Spleen (tissue), 11 donors: Measurements from ENCODE around the gene C22orf31. TPM values are rescaled to one million over a fixed set of nuclear protein-coding genes. Genes with fewer than 3 reads are reported as not detected.
A peak's percentile ranks its signal among the peaks of the same experiment; 100 is the strongest.
"Not testable (repeated sequence)": the region's sequence is repeated elsewhere in the genome, so short reads cannot be mapped to it uniquely, and the experiment has no call there.

Experiments
- DNase-seq: peaks from one replicate; pipeline ENCODE4 v3.0.0-alpha.2; 2020
- H3K27ac ChIP-seq, 8 donors: fragments of 200-600 bp; sonication (generic) in 7 of 8; 1 replicate in 4 of 8; 2 replicates in 4 of 8; pipeline versions ENCODE4 v1.5.0 to v1.8.0; 2016 to 2021; ENCODE audit warnings: inconsistent platforms in 4 of 8, mild to moderate bottlenecking in 4 of 8, moderate library complexity in 1 of 8
- H3K27me3 ChIP-seq, 7 donors: fragments of 200-600 bp; sonication (generic) in 6 of 7; replicated peaks in 1 of 7; 1 replicate in 4 of 7; 2 replicates in 3 of 7; pipeline versions ENCODE4 v1.5.0 to v1.8.0; 2016 to 2021; ENCODE audit warnings: inconsistent platforms in 3 of 7, mild to moderate bottlenecking in 1 of 7
- H3K36me3 ChIP-seq, 6 donors: fragments of 200-600 bp; sonication (generic) in 5 of 6; 1 replicate in 4 of 6; 2 replicates in 2 of 6; pipeline versions ENCODE4 v1.5.0 to v1.8.0; 2016 to 2021; ENCODE audit warnings: inconsistent platforms in 2 of 6
- H3K4me1 ChIP-seq, 6 donors: fragments of 200-600 bp; sonication (generic) in 5 of 6; 1 replicate in 3 of 6; 2 replicates in 3 of 6; pipeline versions ENCODE4 v1.5.0 to v1.8.0; 2016 to 2021; ENCODE audit warnings: inconsistent platforms in 3 of 6
- H3K4me3 ChIP-seq, 8 donors: fragments of 200-600 bp; sonication (generic) in 7 of 8; 1 replicate in 4 of 8; 2 replicates in 4 of 8; pipeline versions ENCODE4 v1.5.0 to v1.8.0; 2016 to 2021; ENCODE audit warnings: inconsistent platforms in 4 of 8, mild to moderate bottlenecking in 4 of 8, moderate library complexity in 2 of 8
- H3K9me3 ChIP-seq, 8 donors: fragments of 200-600 bp; sonication (generic) in 7 of 8; 1 replicate in 4 of 8; 2 replicates in 4 of 8; pipeline versions ENCODE4 v1.5.0 to v1.8.0; 2016 to 2021; ENCODE audit warnings: inconsistent platforms in 4 of 8
- CTCF ChIP-seq, 11 experiments: fragments of 200-600 bp in 7 of 11; fragments of 450-650 bp in 4 of 11; sonication (generic) in 4 of 11; IDR thresholded peaks in 8 of 11; conservative IDR thresholded peaks in 3 of 11; 1 replicate in 7 of 11; 2 replicates in 4 of 11; pipeline versions ENCODE4 v1.4.0 to v1.8.0; 2016 to 2021; ENCODE audit warnings: antibody characterized with exemption in 11 of 11, inconsistent platforms in 4 of 11, mild to moderate bottlenecking in 1 of 11
- POLR2A ChIP-seq, 3 donors: fragments of 450-650 bp; IDR thresholded peaks; one replicate each; pipeline ENCODE4 v1.5.1; 2017; ENCODE audit warnings: antibody characterized with exemption in 3 of 3, mild to moderate bottlenecking in 1 of 3
- POLR2AphosphoS5 ChIP-seq, 3 donors: sonication (generic); formaldehyde crosslinking; IDR thresholded peaks; one replicate each; pipeline ENCODE4 v1.5.1; 2017; ENCODE audit warnings: antibody characterized with exemption in 3 of 3
- WGBS, 5 donors: extraction: QIAGEN DNeasy Blood & Tissue Kit in 3 of 5; methylation state at CpG; one replicate each; pipeline versions ENCODE4 v1.1.5 to v1.1.7; 2013 to 2018; 5-methylcytosine and 5-hydroxymethylcytosine counted together
- intact Hi-C: fragments of 100-400 bp; cut with DNase I; formaldehyde crosslinking; loops from one replicate; pipeline ENCODE4 v1.15.0; 2023; ENCODE audit warnings: low total_unique reads
- polyA plus RNA-seq, 3 donors: library from polyadenylated mRNA; stranded (reverse); fragments of 200-250 nt; gene quantifications; one replicate each; pipeline ENCODE4 v1.2.1, GENCODE V29; 2013
- total RNA-seq, 7 donors: library from RNA; depleted of rRNA in 3 of 7; stranded (reverse); fragments of >200 nt in 3 of 7; fragmentation: NEBNext Ultra II Directional in 4 of 7; extraction: Animal tissue kit (Norgen Biotek cat#: 25700) in 4 of 7; gene quantifications; one replicate each; pipeline versions ENCODE4 v1.1.0 to v1.2.1, GENCODE V29; 2016 to 2021
- donor health status: healthy with polysubstance abuse.
- donor health status: DM: no; HTN: no; CAD: no; lungs with moderate emphysema.
- donor health status: DM: no; HTN: no; CAD: no.
- donor health status: Bipolar disorder and iron deficiency.
- donor health status: healthy.
- donor health status: DM: no; HTN: no; CAD: no.
- donor health status: DM: yes; HTN: yes; CAD: no.

The C22orf31 gene
- total and polyA plus RNA-seq, 10 donors, result not detected

- intact Hi-C loops, result loop anchor here (2.0 to 5.0 kb wide), 2 partner anchors 187 to 439 kb away; no protein-coding TSS in a partner anchor
- H3K27me3 ChIP-seq, result peaks cover 0 to 4% (median 0%) of the 10 kb centered on the region in 7 donors
- no peaks in the 10 kb centered on the region for H3K9me3 ChIP-seq
- peaks cover 0 to 22% (median 2%) of the 10 kb centered on the region in 6 donors for H3K36me3 ChIP-seq
- H3K4me1 ChIP-seq, result peaks cover 0 to 14% (median 8%) of the 10 kb centered on the region in 6 donors
- 28 to 44% (median 39%) methylated on average over 2 of the region's 2 CpGs for WGBS, 5 donors
- no peak overlapping the region for H3K27ac ChIP-seq
- TF ChIP-seq POLR2AphosphoS5 (IDR thresholded peaks at IDR 0.05) (no peak), CTCF (IDR thresholded peaks at IDR 0.05 in 8 of 11, conservative IDR thresholded peaks at IDR 0.05 in 3 of 11) (no peak), POLR2A (IDR thresholded peaks at IDR 0.05) (no peak)
- no peak for DNase-seq
- H3K4me3 ChIP-seq, result no peak overlapping the region
These were observed 20.2 kb downstream of the C22orf31 start for GRCh38 chr22:29041408-29041807.

GRCh38 chr22:29040385-29041275 is 21.0 kb downstream of the C22orf31 start:
- no peak overlapping the region for H3K4me3 ChIP-seq
- no peaks in the 10 kb centered on the region for H3K9me3 ChIP-seq
- no peak overlapping the region for H3K27ac ChIP-seq
- TF ChIP-seq POLR2AphosphoS5 (IDR thresholded peaks at IDR 0.05), result no peak
- TF ChIP-seq POLR2A (IDR thresholded peaks at IDR 0.05), result no peak
- TF ChIP-seq CTCF (IDR thresholded peaks at IDR 0.05 in 8 of 11, conservative IDR thresholded peaks at IDR 0.05 in 3 of 11), result peak; percentile 89 to 97 (median 93)
- peaks cover 0 to 4% (median 0%) of the 10 kb centered on the region in 7 donors for H3K27me3 ChIP-seq
- H3K4me1 ChIP-seq, result peaks cover 0 to 14% (median 8%) of the 10 kb centered on the region in 6 donors
- 38 to 41% (median 39%) methylated on average over 9 of the region's 9 CpGs for WGBS, 5 donors
- DNase-seq, result no peak
- peaks cover 0 to 14% (median 0%) of the 10 kb centered on the region in 6 donors for H3K36me3 ChIP-seq
- intact Hi-C loops, result loop anchor here (2.0 to 5.0 kb wide), 2 partner anchors 186 to 438 kb away; no protein-coding TSS in a partner anchor

- H3K36me3 ChIP-seq, H3K27me3 ChIP-seq, H3K27ac ChIP-seq, H3K9me3 ChIP-seq, H3K4me3 ChIP-seq, DNase-seq: not testable (repeated sequence)
- intact Hi-C loops, result loop anchor here (2.0 to 5.0 kb wide), 2 partner anchors 185 to 437 kb away; no protein-coding TSS in a partner anchor
- H3K4me1 ChIP-seq, result peaks cover 0 to 14% (median 8%) of the 10 kb centered on the region in 6 donors
- 82 to 94% (median 89%) methylated on average over 4 of the region's 4 CpGs for WGBS, 5 donors
These were observed 21.9 kb downstream of the C22orf31 start for GRCh38 chr22:29039684-29040083.

DNA sequence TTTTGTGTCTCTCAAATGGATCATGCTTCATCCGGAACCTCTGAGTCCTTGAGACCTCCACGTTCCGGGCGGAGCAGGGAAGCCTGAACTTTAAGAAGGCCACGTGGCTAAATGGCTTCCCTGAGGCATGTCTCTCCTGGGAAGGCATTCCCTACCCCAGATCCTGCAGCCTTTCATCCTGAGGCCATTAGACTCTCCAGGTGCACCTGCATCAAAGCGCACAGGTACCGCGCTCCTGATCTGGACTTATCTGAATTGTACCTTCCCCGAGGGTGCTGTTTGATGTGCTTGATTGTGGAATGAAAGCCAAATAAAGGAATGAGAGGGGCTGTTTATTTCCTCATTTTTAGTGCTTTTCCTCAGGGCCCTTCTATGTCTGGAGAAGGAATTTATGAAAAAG is 22.5 kb downstream of the C22orf31 start:
- DNase-seq, result no peak
- Histone ChIP-seq H3K9me3 (no peaks in the 10 kb centered on the region), H3K27ac (no peak overlapping the region), H3K4me1 (peaks cover 0 to 14% (median 8%) of the 10 kb centered on the region in 6 donors), H3K36me3 (no peaks in the 10 kb centered on the region), H3K27me3 (peaks cover 0 to 4% (median 0%) of the 10 kb centered on the region in 7 donors), H3K4me3 (no peak overlapping the region)
- intact Hi-C loops, result no loop called here
- TF ChIP-seq POLR2AphosphoS5 (IDR thresholded peaks at IDR 0.05), result no peak
- TF ChIP-seq POLR2A (IDR thresholded peaks at IDR 0.05), result no peak
- TF ChIP-seq CTCF (IDR thresholded peaks at IDR 0.05 in 8 of 11, conservative IDR thresholded peaks at IDR 0.05 in 3 of 11), result no peak
- WGBS, 5 donors, result 79 to 90% (median 86%) methylated on average over 9 of the region's 9 CpGs
